Gastrocnemius medialis (tissue), 4 donors: Measurements from ENCODE around the gene AJM1. TPM values are rescaled to one million over a fixed set of nuclear protein-coding genes. Genes with fewer than 3 reads are reported as not detected.

Experiments used
- ATAC-seq, 2 donors: fragments of 150-250 bp; one replicate each; pipeline ENCODE4 v1.9.1; 2016
- DNase-seq, 2 donors: peaks; one replicate each; pipeline ENCODE4 v3.0.0-alpha.2; 2019
- H3K27ac ChIP-seq, 4 donors: fragments of 200-600 bp; sonication (generic); 1 replicate in 1 of 4; 2 replicates in 3 of 4; pipeline ENCODE4 v1.5.1; 2016 to 2018; ENCODE audit warnings: mild to moderate bottlenecking in 2 of 4, moderate library complexity in 1 of 4
- H3K27me3 ChIP-seq, 3 donors: fragments of 200-600 bp; sonication (generic) in 2 of 3; 1 replicate in 1 of 3; 2 replicates in 2 of 3; pipeline versions ENCODE4 v1.5.1 to v1.6.0; 2016 to 2019; ENCODE audit warnings: mild to moderate bottlenecking in 1 of 3, moderate library complexity in 1 of 3
- H3K36me3 ChIP-seq, 2 donors: fragments of 200-600 bp; sonication (generic) in 1 of 2; one replicate each; pipeline ENCODE4 v1.5.1; 2017 to 2018
- H3K4me1 ChIP-seq, 2 donors: fragments of 200-600 bp; sonication (generic) in 1 of 2; one replicate each; pipeline ENCODE4 v1.5.1; 2016 to 2017; ENCODE audit warnings: mild to moderate bottlenecking in 2 of 2
- H3K4me3 ChIP-seq, 4 donors: fragments of 200-600 bp; sonication (generic) in 3 of 4; 1 replicate in 1 of 4; 2 replicates in 3 of 4; pipeline ENCODE4 v1.5.1; 2016 to 2019; ENCODE audit warnings: mild to moderate bottlenecking in 2 of 4
- H3K9me3 ChIP-seq, 3 donors: fragments of 200-600 bp; sonication (generic) in 2 of 3; 1 replicate in 1 of 3; 2 replicates in 2 of 3; pipeline ENCODE4 v1.5.1; 2016 to 2019
- POLR2A ChIP-seq, 2 donors: fragments of 450-650 bp; IDR thresholded peaks; one replicate each; pipeline ENCODE4 v1.6.1; 2017; ENCODE audit warnings: antibody characterized with exemption in 2 of 2, mild to moderate bottlenecking in 2 of 2, moderate library complexity in 2 of 2
- in situ Hi-C, 4 donors: fragments of 200-750 bp; cut with MboI; loops; one replicate each; pipeline versions ENCODE4 v1.15.0 to v1.8.0; 2017; ENCODE audit warnings: low sequenced_read_pairs in 4 of 4
- intact Hi-C: fragments of 100-400 bp; cut with DNase I; formaldehyde crosslinking; loops from one replicate; pipeline ENCODE4 v1.15.1; 2023; ENCODE audit warnings: low total_unique reads
- total RNA-seq, 4 donors: library from RNA; depleted of rRNA; stranded (reverse); fragments of >200 nt; gene quantifications; one replicate each; pipeline versions ENCODE4 v1.1.0 to v1.2.3, GENCODE V29; 2016
- TF ChIP-seq, protein P1 (sequence below), 5 experiments: fragments of 450-650 bp in 3 of 5; fragments of 200-600 bp in 2 of 5; sonication (generic) in 2 of 5; IDR thresholded peaks in 4 of 5; conservative IDR thresholded peaks in 1 of 5; 1 replicate in 4 of 5; 2 replicates in 1 of 5; pipeline ENCODE4 v1.5.1; 2016 to 2019; ENCODE audit warnings: antibody characterized with exemption in 5 of 5, mild to moderate bottlenecking in 3 of 5, moderate library complexity in 3 of 5

The AJM1 gene
- total RNA-seq, 4 donors from 2014 or later: 1.3 to 2.1 (median 1.6) TPM

DNA sequence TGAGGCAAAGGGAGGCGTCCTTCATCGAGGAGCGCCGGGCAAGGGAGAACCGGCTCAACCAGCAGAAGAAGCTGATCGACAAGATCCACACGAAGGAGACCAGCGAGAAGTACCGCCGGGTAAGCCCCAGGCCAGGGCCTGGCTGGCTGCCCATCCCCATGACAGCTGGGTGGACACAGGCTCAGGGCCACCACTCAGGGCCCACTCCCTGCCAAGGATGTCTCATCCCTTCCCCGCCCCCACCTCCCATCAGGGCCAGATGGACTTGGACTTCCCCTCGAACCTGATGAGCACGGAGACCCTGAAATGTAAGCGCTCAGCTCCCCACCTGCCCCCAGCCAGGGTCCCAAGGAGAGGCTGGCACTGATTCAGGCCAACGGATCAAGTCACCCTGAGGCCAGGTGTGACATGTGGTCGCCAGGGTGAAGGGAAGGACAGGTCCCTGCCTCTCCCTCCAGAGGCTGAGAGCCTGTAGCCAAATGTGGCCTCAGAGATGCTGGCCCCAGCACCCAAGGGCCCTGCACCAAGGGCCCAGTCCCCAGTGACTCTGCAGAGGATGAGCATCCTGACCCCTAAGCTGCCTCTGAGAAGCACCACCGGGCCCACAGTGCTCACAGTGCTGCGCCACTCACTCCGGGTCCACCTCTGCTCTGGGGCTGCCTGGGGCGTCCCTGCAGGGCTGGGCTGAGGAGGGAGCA, 37.6 kb upstream of the AJM1 start:
- H3K4me1 ChIP-seq: peaks cover 30 to 32% of the 10 kb centered on the region in 2 donors
- H3K27ac ChIP-seq: no peak overlapping the region
- in situ Hi-C loops: no loop called here

DNA sequence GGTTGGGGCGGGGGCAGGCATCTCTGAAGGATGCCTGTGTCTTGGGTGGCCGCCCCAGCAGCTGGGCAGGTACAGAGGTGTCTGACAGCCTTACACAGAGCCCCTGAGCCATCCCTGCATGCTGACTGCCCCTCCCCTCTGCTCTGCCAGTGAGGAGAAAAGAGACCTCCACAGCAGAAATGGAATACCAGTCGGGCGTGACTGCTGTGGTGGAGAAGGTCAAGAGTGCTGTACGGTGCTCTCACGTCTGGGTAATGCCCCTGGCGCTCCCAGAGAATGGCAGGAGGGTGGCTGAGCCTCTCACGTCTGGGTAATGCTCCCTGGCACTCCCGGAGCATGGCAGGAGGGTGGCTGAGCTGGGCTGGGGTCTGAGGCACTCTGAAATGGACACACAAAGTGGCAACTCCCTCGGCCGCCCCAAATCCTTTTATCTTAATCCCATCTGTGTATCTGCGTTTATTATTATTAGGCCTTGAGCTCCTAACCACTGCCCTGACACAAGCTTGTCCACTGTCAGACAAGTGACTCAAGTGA, 37.0 kb upstream of the AJM1 start:
- no peak for DNase-seq
- TF ChIP-seq, protein P1, sequence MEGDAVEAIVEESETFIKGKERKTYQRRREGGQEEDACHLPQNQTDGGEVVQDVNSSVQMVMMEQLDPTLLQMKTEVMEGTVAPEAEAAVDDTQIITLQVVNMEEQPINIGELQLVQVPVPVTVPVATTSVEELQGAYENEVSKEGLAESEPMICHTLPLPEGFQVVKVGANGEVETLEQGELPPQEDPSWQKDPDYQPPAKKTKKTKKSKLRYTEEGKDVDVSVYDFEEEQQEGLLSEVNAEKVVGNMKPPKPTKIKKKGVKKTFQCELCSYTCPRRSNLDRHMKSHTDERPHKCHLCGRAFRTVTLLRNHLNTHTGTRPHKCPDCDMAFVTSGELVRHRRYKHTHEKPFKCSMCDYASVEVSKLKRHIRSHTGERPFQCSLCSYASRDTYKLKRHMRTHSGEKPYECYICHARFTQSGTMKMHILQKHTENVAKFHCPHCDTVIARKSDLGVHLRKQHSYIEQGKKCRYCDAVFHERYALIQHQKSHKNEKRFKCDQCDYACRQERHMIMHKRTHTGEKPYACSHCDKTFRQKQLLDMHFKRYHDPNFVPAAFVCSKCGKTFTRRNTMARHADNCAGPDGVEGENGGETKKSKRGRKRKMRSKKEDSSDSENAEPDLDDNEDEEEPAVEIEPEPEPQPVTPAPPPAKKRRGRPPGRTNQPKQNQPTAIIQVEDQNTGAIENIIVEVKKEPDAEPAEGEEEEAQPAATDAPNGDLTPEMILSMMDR (IDR thresholded peaks at IDR 0.05 in 4 of 5, conservative IDR thresholded peaks at IDR 0.05 in 1 of 5): no peak
- no peak for TF ChIP-seq POLR2A (IDR thresholded peaks at IDR 0.05)
- in situ Hi-C loops: no loop called here
- no peak overlapping the region for H3K27ac ChIP-seq
- intact Hi-C loops: no loop called here
- peaks cover 12 to 22% (median 18%) of the 10 kb centered on the region in 3 donors for H3K27me3 ChIP-seq
- no peaks in the 10 kb centered on the region for H3K9me3 ChIP-seq
- H3K4me3 ChIP-seq: no peak overlapping the region
- peaks cover 32% of the 10 kb centered on the region in 2 donors for H3K4me1 ChIP-seq
- no peaks in the 10 kb centered on the region for H3K36me3 ChIP-seq
- ATAC-seq: no peak

More for the DNA sequence above, 37.6 kb upstream of the AJM1 start:
- TF ChIP-seq, protein P1 (IDR thresholded peaks at IDR 0.05 in 4 of 5, conservative IDR thresholded peaks at IDR 0.05 in 1 of 5): no peak
- no peak for TF ChIP-seq POLR2A (IDR thresholded peaks at IDR 0.05)
- Histone ChIP-seq H3K36me3 (no peaks in the 10 kb centered on the region), H3K9me3 (no peaks in the 10 kb centered on the region), H3K27me3 (peaks cover 19 to 28% (median 22%) of the 10 kb centered on the region in 3 donors), H3K4me3 (no peak overlapping the region)
- intact Hi-C loops: no loop called here
- DNase-seq (no peak), ATAC-seq (no peak)

DNA sequence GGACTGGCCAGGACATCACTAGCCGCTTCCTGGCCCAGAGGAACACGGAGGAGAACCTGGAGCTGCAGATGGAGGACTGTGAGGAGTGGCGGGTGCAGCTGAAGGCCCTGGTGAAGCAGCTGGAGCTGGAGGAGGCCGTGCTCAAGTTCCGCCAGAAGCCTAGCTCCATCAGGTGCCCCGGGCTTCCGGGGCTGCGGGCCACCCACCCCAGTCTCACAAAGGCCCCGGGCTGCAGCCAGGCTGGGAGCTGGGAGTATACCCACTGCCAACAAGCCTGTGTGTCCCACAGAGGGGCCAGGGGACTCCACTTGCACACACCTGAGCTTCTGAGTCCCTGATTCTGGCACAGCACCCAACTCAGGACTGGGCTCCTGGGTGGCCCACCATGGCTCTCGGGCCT, 36.2 kb upstream of the AJM1 start:
- Histone ChIP-seq H3K4me3 (no peak overlapping the region), H3K9me3 (no peaks in the 10 kb centered on the region), H3K27me3 (peaks cover 6 to 14% (median 11%) of the 10 kb centered on the region in 3 donors), H3K4me1 (peaks cover 31 to 35% of the 10 kb centered on the region in 2 donors), H3K27ac (no peak overlapping the region), H3K36me3 (no peaks in the 10 kb centered on the region)
- no peak for DNase-seq
- TF ChIP-seq POLR2A (IDR thresholded peaks at IDR 0.05): no peak
- TF ChIP-seq, protein P1 (IDR thresholded peaks at IDR 0.05 in 4 of 5, conservative IDR thresholded peaks at IDR 0.05 in 1 of 5): no peak
- ATAC-seq: no peak
- in situ Hi-C loops (no loop called here), intact Hi-C loops (loop anchor here (2.0 kb wide), 1 partner anchor 43 kb away; the partner anchor contains the start of gene PHPT1)

DNA sequence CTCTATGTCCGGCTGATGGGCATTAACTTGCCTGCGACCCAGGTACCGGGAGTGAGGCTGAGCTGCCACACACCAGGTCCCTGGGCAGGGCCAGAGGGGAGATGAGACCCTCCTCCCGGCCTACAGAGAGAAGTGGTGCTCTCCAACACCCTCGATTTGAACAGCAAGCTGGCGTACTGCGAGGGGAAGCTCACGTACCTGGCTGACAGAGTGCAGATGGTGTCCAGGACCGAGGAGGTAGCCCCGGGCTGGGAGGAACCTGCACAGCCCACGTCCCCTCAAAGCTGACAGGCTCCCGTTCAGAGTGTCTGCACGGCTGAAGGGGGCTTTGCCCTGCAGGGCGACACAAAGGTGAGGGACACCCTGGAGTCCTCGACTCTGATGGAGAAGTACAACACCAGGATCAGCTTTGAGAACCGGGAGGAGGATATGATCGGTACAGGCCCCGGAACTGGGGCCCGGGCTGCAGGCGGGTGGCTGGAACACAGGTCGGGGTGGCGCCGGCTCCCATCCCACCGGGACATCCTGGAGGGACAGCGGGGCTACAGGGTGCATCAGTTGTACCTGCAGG, 35.6 kb upstream of the AJM1 start:
- H3K4me1 ChIP-seq: peaks cover 31 to 35% of the 10 kb centered on the region in 2 donors

More for the DNA sequence above, 35.6 kb upstream of the AJM1 start:
- in situ Hi-C loops (no loop called here), intact Hi-C loops (loop anchor here (1.0 to 2.0 kb wide), 2 partner anchors 42 to 138 kb away; partner anchors contain the start of genes FBXW5 and PHPT1)
- no peak for ATAC-seq
- Histone ChIP-seq H3K27ac (peak overlapping the region; percentile 82 to 94 (median 90)), H3K27me3 (peaks cover 0 to 8% (median 8%) of the 10 kb centered on the region in 3 donors), H3K4me3 (peak overlapping the region; percentile 64 to 94 (median 72)), H3K9me3 (no peaks in the 10 kb centered on the region), H3K36me3 (no peaks in the 10 kb centered on the region)
- TF ChIP-seq, protein P1 (IDR thresholded peaks at IDR 0.05 in 4 of 5, conservative IDR thresholded peaks at IDR 0.05 in 1 of 5): no peak
- TF ChIP-seq POLR2A (IDR thresholded peaks at IDR 0.05): no peak
- no peak for DNase-seq
